ENCODE data around the gene SMIM45.

SMIM45 gene

GRCh38 chr22:42001706-42002105, 49.8 kb downstream of the SMIM45 start:
- no peak for DNase-seq (ENCODE audit: low spot score)

GRCh38 chr22:42007922-42008321, 56.0 kb downstream of the SMIM45 start:
- no peak for DNase-seq (ENCODE audit: low spot score)
